ENCODE measurements around the gene HOXA4. TPM values are rescaled to one million over a fixed set of nuclear protein-coding genes. Genes with fewer than 3 reads are reported as not detected.

The HOXA4 gene
- total RNA-seq, 4 donors from 2014 or later, result 0.56 to 2.1 (median 1.3) TPM

GRCh38 chr7:27105301-27106031 lies 25.1 kb downstream of the HOXA4 start:
- H3K27me3 ChIP-seq, result peaks cover 43% of the 10 kb centered on the region
- 21 to 38% methylated on average over 13 of the region's 13 CpGs for WGBS, 2 donors
- TF ChIP-seq CTCF (IDR thresholded peaks at IDR 0.05), result no peak
- no peak for TF ChIP-seq POLR2A (IDR thresholded peaks at IDR 0.05)
- H3K9me3 ChIP-seq, result no peaks in the 10 kb centered on the region
- peak overlapping the region; percentile 39 to 93 (median 82) for H3K27ac ChIP-seq
- DNase-seq, result no peak
- intact Hi-C loops (cut with DNase I), result no loop called here
- H3K4me1 ChIP-seq, result peaks cover 0 to 9% of the 10 kb centered on the region in 2 donors
- H3K4me3 ChIP-seq (replicated peaks in 1 of 3), result no peak overlapping the region
- no peaks in the 10 kb centered on the region for H3K36me3 ChIP-seq

DNA sequence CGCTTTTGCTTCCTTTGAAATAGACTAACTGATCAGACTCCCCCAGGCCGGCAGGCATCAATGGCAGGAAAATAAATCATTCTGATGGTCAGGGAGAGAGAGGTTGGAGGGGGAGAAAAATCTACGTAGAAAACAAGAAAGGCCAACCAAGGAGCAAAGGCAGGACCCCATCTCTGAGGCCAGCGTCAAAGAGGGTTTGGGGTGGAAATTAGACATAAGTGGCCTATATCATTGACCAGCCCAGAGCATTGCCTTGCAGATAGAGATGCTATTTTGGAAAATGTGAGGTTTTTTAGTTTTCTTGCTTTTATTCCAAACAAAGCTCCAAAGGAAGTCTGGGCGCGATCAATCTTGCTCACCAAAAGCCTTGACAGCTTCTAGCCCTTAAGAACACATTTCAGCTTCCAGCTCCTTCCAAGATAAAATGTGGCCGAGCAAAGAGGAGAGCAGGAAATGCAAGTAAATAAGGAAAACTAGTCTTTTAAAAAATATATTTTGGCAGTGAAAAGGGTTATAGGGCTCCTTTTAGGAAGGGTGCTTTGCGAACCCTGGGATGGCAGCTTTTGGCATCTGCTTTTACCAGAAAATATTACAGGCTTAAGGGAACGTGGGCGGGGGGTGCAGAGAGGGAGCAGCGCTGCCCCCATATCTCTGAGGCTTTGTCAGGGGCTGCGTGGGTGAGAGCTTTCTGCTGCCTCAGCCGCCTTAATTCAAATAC lies 26.1 kb downstream of the HOXA4 start:
- Histone ChIP-seq H3K27me3 (peaks cover 48% of the 10 kb centered on the region), H3K9me3 (no peaks in the 10 kb centered on the region), H3K4me1 (peaks cover 0 to under 1% of the 10 kb centered on the region in 2 donors), H3K27ac (peak overlapping the region; percentile 53 to 83 (median 54)), H3K4me3 (replicated peaks in 1 of 3) (no peak overlapping the region), H3K36me3 (no peaks in the 10 kb centered on the region)
- TF ChIP-seq POLR2A (IDR thresholded peaks at IDR 0.05), result no peak
- TF ChIP-seq CTCF (IDR thresholded peaks at IDR 0.05), result no peak
- intact Hi-C loops (cut with DNase I), result no loop called here
- 14 to 22% methylated on average over 13 of the region's 13 CpGs for WGBS, 2 donors
- no peak for DNase-seq

- no peak for DNase-seq
- WGBS, 2 donors, result 7 to 10% methylated on average over 35 of the region's 35 CpGs
- TF ChIP-seq CTCF (IDR thresholded peaks at IDR 0.05), result no peak
- TF ChIP-seq POLR2A (IDR thresholded peaks at IDR 0.05), result peak in 1 of 2 donors; percentile 7
- Histone ChIP-seq H3K27ac (peak overlapping the region; percentile 53 to 83 (median 54)), H3K9me3 (no peaks in the 10 kb centered on the region), H3K4me1 (no peaks in the 10 kb centered on the region), H3K36me3 (no peaks in the 10 kb centered on the region), H3K4me3 (replicated peaks in 1 of 3) (no peak overlapping the region), H3K27me3 (peaks cover 51% of the 10 kb centered on the region)
- intact Hi-C loops (cut with DNase I), result no loop called here
Measured at GRCh38 chr7:27103489-27104226, 26.9 kb downstream of the HOXA4 start.

DNA sequence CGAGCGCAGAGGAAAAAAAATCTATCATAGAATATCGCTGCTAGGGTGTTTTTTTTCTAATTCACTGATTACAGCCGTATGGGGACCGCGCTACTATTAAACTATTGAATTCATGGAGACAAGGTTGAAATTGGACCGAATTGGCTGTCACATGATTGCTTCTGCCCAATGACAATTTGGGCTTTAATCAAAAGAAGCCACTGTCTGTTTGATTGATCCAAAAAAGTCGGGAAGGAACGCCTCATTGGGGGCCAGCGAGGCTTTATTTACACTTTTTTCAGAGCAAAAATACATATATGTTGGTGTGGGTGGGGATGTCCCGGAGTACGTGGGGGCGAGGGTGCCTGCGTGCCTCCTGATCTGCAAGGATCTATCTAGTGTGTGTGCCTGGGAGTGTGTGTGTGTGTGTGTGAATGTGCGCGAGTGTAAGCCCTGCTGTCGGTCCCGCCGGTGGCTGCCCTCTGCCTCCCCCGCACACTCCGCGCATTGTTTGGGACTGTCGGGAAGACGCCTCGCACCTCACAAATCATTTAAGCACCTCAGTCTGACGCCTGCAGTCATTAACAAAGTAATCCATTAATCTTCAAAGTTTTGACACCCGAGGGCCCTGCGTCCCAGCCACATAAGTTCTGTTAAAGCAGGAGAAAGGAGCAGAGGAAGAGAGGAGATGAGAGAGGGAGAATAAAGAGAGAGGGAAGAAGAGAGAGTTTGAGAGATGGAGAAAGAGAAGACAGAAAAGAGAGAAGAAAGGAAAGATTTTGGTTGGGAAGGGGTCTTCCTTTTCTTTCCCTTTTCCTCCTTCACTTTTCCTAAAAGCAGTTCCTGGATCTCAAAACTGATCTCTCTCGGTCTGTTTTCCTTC lies 27.7 kb downstream of the HOXA4 start, which contains the start of gene HOXA2:
Gene HOXA2, minus strand, starts transcription at position 103 of the 862 bp plus-strand sequence. CDS start 183 bp downstream, outside the sequence.
- peak within 1 kb of the TSS; percentile 53 to 83 (median 54) for H3K27ac ChIP-seq
- no peaks in the 10 kb centered on the region for H3K9me3 ChIP-seq
- H3K27me3 ChIP-seq, result peaks cover 48% of the 10 kb centered on the region
- H3K4me3 ChIP-seq (replicated peaks in 1 of 3), result peak within 1 kb of the TSS in 1 of 3 donors; percentile 18
- no peaks in the 10 kb centered on the region for H3K36me3 ChIP-seq
- intact Hi-C loops (cut with DNase I), result no loop called here
- no peak for DNase-seq
- no peaks in the 10 kb centered on the region for H3K4me1 ChIP-seq
- no peak for TF ChIP-seq CTCF (IDR thresholded peaks at IDR 0.05)
- peak in 1 of 2 donors; percentile 37 for TF ChIP-seq POLR2A (IDR thresholded peaks at IDR 0.05)
- 10% methylated on average over 27 to 29 of the region's 29 CpGs for WGBS, 2 donors
